H1 (cell line): ENCODE measurements around the gene MEIOSIN.
A peak's percentile ranks its signal among the peaks of the same experiment; 100 is the strongest.

Experiments
- CBX8 ChIP-seq: fragments of 300-800, 300-1000 bp; sonication (generic); IDR thresholded peaks from 2 replicates; pipeline ENCODE4 v1.7.1; 2016; ENCODE audit warnings: low read depth, low read length, borderline replicate concordance
- CHD2 ChIP-seq: IDR thresholded peaks from 2 replicates; pipeline ENCODE4 v1.6.1; 2012; ENCODE audit warnings: low read length, improper control_type of control experiment
- CREB1 ChIP-seq: IDR thresholded peaks from 2 replicates; pipeline ENCODE4 v1.6.1; 2012; ENCODE audit warnings: inconsistent platforms
- POLR2A ChIP-seq, 2 experiments: IDR thresholded peaks; 1 replicate in 1 of 2; 2 replicates in 1 of 2; pipeline ENCODE4 v1.6.1; 2011; ENCODE audit warnings: low read depth in 2 of 2, low read length in 2 of 2, mild to moderate bottlenecking in 2 of 2; ENCODE audit errors: control extremely low read depth in 1 of 2
- RAD21 ChIP-seq, 2 experiments: IDR thresholded peaks in 1 of 2; conservative IDR thresholded peaks in 1 of 2; 2 replicates each; pipeline ENCODE4 v1.6.1; 2011; ENCODE audit warnings: low read depth in 2 of 2, low read length in 2 of 2, improper control_type of control experiment in 1 of 2, inconsistent platforms in 1 of 2, mild to moderate bottlenecking in 1 of 2, moderate library complexity in 1 of 2
- RFX5 ChIP-seq: IDR thresholded peaks from 2 replicates; pipeline ENCODE4 v1.6.1; 2011; ENCODE audit warnings: low read depth, low read length, improper control_type of control experiment, borderline replicate concordance
- SP1 ChIP-seq: IDR thresholded peaks from 2 replicates; pipeline ENCODE4 v1.6.1; 2011; ENCODE audit warnings: low read depth, low read length
- TBP ChIP-seq: IDR thresholded peaks from 2 replicates; pipeline ENCODE4 v1.6.1; 2011; ENCODE audit warnings: low read depth, low read length, improper control_type of control experiment
- TF ChIP-seq, protein P1 (sequence below): IDR thresholded peaks from 2 replicates; pipeline ENCODE4 v1.6.1; 2011; ENCODE audit warnings: low read depth, mild to moderate bottlenecking, low read length; ENCODE audit not compliant: insufficient read depth
- TF ChIP-seq, protein P2 (sequence below): fragments of 300-600 bp; sonication (generic); IDR thresholded peaks from 2 replicates; pipeline ENCODE4 v1.7.1; 2012; ENCODE audit warnings: low read length, moderate library complexity, mild to moderate bottlenecking, inconsistent platforms; ENCODE audit not compliant: insufficient replicate concordance
- TF ChIP-seq, protein P3 (sequence below): IDR thresholded peaks from 2 replicates; pipeline ENCODE4 v1.6.1; 2012; ENCODE audit warnings: inconsistent platforms
- TF ChIP-seq, protein P4 (sequence below), 3 experiments: IDR thresholded peaks; 1 replicate in 2 of 3; 2 replicates in 1 of 3; pipeline versions ENCODE4 v1.5.1 to v1.6.1; 2011; ENCODE audit warnings: low read length in 3 of 3, mild to moderate bottlenecking in 3 of 3, inconsistent platforms in 2 of 3, low read depth in 1 of 3, moderate library complexity in 1 of 3; ENCODE audit not compliant: insufficient read depth in 1 of 3; ENCODE audit errors: control extremely low read depth in 1 of 3

DNA sequence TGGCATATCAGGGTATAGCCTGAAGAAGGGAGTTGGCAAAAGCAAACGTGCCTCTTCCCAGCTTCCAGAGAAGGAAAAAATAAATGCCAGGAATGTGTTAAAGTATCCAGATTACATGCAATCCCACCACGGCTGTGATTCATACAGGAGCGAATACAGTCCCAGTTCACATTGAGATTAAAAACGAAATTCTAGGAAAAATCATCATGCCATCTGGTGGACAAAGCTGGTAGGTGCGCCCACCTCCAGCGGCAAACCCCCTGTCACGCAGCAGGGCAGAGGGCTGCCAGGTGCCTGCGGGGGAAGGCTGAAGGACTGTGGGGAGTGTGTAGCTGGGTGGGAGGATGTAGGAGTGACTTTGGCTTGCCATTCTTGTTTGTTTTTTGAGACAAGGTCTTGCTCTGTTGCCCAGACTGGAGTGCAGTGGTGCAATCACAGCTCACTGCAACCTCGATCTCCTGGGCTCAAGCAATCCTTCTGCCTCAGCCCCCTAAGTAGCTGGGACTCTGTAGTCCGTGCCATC lies 65.8 kb downstream of the MEIOSIN start:
- TF ChIP-seq, protein P1, sequence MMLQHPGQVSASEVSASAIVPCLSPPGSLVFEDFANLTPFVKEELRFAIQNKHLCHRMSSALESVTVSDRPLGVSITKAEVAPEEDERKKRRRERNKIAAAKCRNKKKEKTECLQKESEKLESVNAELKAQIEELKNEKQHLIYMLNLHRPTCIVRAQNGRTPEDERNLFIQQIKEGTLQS, result no peak
- TF ChIP-seq SP1, result no peak
- peak; percentile 45 to 52 for TF ChIP-seq RAD21 (IDR thresholded peaks at IDR 0.05 in 1 of 2, conservative IDR thresholded peaks at IDR 0.05 in 1 of 2; ENCODE audit: low read depth in 2 of 2, low read length in 2 of 2)
- TF ChIP-seq TBP, result no peak
- TF ChIP-seq, protein P2, sequence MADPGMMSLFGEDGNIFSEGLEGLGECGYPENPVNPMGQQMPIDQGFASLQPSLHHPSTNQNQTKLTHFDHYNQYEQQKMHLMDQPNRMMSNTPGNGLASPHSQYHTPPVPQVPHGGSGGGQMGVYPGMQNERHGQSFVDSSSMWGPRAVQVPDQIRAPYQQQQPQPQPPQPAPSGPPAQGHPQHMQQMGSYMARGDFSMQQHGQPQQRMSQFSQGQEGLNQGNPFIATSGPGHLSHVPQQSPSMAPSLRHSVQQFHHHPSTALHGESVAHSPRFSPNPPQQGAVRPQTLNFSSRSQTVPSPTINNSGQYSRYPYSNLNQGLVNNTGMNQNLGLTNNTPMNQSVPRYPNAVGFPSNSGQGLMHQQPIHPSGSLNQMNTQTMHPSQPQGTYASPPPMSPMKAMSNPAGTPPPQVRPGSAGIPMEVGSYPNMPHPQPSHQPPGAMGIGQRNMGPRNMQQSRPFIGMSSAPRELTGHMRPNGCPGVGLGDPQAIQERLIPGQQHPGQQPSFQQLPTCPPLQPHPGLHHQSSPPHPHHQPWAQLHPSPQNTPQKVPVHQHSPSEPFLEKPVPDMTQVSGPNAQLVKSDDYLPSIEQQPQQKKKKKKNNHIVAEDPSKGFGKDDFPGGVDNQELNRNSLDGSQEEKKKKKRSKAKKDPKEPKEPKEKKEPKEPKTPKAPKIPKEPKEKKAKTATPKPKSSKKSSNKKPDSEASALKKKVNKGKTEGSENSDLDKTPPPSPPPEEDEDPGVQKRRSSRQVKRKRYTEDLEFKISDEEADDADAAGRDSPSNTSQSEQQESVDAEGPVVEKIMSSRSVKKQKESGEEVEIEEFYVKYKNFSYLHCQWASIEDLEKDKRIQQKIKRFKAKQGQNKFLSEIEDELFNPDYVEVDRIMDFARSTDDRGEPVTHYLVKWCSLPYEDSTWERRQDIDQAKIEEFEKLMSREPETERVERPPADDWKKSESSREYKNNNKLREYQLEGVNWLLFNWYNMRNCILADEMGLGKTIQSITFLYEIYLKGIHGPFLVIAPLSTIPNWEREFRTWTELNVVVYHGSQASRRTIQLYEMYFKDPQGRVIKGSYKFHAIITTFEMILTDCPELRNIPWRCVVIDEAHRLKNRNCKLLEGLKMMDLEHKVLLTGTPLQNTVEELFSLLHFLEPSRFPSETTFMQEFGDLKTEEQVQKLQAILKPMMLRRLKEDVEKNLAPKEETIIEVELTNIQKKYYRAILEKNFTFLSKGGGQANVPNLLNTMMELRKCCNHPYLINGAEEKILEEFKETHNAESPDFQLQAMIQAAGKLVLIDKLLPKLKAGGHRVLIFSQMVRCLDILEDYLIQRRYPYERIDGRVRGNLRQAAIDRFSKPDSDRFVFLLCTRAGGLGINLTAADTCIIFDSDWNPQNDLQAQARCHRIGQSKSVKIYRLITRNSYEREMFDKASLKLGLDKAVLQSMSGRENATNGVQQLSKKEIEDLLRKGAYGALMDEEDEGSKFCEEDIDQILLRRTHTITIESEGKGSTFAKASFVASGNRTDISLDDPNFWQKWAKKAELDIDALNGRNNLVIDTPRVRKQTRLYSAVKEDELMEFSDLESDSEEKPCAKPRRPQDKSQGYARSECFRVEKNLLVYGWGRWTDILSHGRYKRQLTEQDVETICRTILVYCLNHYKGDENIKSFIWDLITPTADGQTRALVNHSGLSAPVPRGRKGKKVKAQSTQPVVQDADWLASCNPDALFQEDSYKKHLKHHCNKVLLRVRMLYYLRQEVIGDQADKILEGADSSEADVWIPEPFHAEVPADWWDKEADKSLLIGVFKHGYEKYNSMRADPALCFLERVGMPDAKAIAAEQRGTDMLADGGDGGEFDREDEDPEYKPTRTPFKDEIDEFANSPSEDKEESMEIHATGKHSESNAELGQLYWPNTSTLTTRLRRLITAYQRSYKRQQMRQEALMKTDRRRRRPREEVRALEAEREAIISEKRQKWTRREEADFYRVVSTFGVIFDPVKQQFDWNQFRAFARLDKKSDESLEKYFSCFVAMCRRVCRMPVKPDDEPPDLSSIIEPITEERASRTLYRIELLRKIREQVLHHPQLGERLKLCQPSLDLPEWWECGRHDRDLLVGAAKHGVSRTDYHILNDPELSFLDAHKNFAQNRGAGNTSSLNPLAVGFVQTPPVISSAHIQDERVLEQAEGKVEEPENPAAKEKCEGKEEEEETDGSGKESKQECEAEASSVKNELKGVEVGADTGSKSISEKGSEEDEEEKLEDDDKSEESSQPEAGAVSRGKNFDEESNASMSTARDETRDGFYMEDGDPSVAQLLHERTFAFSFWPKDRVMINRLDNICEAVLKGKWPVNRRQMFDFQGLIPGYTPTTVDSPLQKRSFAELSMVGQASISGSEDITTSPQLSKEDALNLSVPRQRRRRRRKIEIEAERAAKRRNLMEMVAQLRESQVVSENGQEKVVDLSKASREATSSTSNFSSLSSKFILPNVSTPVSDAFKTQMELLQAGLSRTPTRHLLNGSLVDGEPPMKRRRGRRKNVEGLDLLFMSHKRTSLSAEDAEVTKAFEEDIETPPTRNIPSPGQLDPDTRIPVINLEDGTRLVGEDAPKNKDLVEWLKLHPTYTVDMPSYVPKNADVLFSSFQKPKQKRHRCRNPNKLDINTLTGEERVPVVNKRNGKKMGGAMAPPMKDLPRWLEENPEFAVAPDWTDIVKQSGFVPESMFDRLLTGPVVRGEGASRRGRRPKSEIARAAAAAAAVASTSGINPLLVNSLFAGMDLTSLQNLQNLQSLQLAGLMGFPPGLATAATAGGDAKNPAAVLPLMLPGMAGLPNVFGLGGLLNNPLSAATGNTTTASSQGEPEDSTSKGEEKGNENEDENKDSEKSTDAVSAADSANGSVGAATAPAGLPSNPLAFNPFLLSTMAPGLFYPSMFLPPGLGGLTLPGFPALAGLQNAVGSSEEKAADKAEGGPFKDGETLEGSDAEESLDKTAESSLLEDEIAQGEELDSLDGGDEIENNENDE, result no peak
- TF ChIP-seq, protein P3, sequence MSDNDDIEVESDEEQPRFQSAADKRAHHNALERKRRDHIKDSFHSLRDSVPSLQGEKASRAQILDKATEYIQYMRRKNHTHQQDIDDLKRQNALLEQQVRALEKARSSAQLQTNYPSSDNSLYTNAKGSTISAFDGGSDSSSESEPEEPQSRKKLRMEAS, result no peak
- TF ChIP-seq RFX5, result no peak
- no peak for TF ChIP-seq POLR2A (IDR thresholded peaks at IDR 0.05; ENCODE audit: control extremely low read depth in 1 of 2, low read depth in 2 of 2, low read length in 2 of 2)
- TF ChIP-seq, protein P4, sequence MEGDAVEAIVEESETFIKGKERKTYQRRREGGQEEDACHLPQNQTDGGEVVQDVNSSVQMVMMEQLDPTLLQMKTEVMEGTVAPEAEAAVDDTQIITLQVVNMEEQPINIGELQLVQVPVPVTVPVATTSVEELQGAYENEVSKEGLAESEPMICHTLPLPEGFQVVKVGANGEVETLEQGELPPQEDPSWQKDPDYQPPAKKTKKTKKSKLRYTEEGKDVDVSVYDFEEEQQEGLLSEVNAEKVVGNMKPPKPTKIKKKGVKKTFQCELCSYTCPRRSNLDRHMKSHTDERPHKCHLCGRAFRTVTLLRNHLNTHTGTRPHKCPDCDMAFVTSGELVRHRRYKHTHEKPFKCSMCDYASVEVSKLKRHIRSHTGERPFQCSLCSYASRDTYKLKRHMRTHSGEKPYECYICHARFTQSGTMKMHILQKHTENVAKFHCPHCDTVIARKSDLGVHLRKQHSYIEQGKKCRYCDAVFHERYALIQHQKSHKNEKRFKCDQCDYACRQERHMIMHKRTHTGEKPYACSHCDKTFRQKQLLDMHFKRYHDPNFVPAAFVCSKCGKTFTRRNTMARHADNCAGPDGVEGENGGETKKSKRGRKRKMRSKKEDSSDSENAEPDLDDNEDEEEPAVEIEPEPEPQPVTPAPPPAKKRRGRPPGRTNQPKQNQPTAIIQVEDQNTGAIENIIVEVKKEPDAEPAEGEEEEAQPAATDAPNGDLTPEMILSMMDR (IDR thresholded peaks at IDR 0.05; ENCODE audit: control extremely low read depth in 1 of 3, insufficient read depth in 1 of 3, low read depth in 1 of 3, low read length in 3 of 3), result peak; percentile 66 to 84 (median 77)
- no peak for TF ChIP-seq CHD2
- no peak for TF ChIP-seq CBX8
- TF ChIP-seq CREB1, result no peak
